NCI-H2171 (cell line): Measurements from ENCODE around the gene TPRA1.
"Not testable (repeated sequence)": the region's sequence is repeated elsewhere in the genome, so short reads cannot be mapped to it uniquely, and the experiment has no call there.

Experiments
- DNase-seq: peaks from one replicate; lab custom pipeline; 2025; lab: John Stamatoyannopoulos, UW

Gene TPRA1

GRCh38 chr3:127616836-127617605 lies 26.5 kb upstream of the TPRA1 start:
- no peak for DNase-seq

- DNase-seq: no peak
Observed at GRCh38 chr3:127615631-127616305, 25.2 kb upstream of the TPRA1 start.

GRCh38 chr3:127614928-127615589 lies 24.5 kb upstream of the TPRA1 start:
- no peak for DNase-seq

- DNase-seq: no peak
Observed at GRCh38 chr3:127613406-127613805, 22.9 kb upstream of the TPRA1 start.

- no peak for DNase-seq
Observed at GRCh38 chr3:127612966-127613365, 22.4 kb upstream of the TPRA1 start.

- no peak for DNase-seq
Observed at GRCh38 chr3:127611251-127611650, 20.7 kb upstream of the TPRA1 start.

GRCh38 chr3:127610105-127610504 lies 19.6 kb upstream of the TPRA1 start:
- no peak for DNase-seq

- no peak for DNase-seq
Observed at GRCh38 chr3:127608362-127608718, 17.8 kb upstream of the TPRA1 start.

- no peak for DNase-seq
Observed at GRCh38 chr3:127607675-127608361, 17.3 kb upstream of the TPRA1 start.

GRCh38 chr3:127606981-127607595 lies 16.6 kb upstream of the TPRA1 start:
- no peak for DNase-seq

- no peak for DNase-seq
Observed at GRCh38 chr3:127606086-127606805, 15.7 kb upstream of the TPRA1 start.

- not testable (repeated sequence) for DNase-seq
Observed at GRCh38 chr3:127605547-127605946, 15.0 kb upstream of the TPRA1 start.

GRCh38 chr3:127604546-127605165 lies 14.1 kb upstream of the TPRA1 start:
- no peak for DNase-seq

GRCh38 chr3:127604035-127604434 lies 13.5 kb upstream of the TPRA1 start:
- DNase-seq: no peak

GRCh38 chr3:127600749-127601456 lies 10.4 kb upstream of the TPRA1 start:
- DNase-seq: no peak

GRCh38 chr3:127598841-127599570 lies 8.5 kb upstream of the TPRA1 start:
- no peak for DNase-seq

GRCh38 chr3:127597020-127597771 lies 6.7 kb upstream of the TPRA1 start:
- no peak for DNase-seq

GRCh38 chr3:127595303-127595702 lies 4.8 kb upstream of the TPRA1 start:
- DNase-seq: no peak

GRCh38 chr3:127593178-127593577 lies 2.6 kb upstream of the TPRA1 start:
- no peak for DNase-seq
